Measurements from ENCODE around the gene RPS29. TPM values are rescaled to one million over a fixed set of nuclear protein-coding genes. Genes with fewer than 3 reads are reported as not detected.
"Not testable (repeated sequence)": the region's sequence is repeated elsewhere in the genome, so short reads cannot be mapped to it uniquely, and the experiment has no call there.

RPS29 gene
- total RNA-seq, 1 donor from 2014 or later = 1,860 TPM

GRCh38 chr14:49619273-49619672 lies 33.1 kb upstream of the RPS29 start:
- DNase-seq (ENCODE audit: low spot score); H3K27me3 Mint-ChIP-seq (ENCODE audit: insufficient read depth); intact Hi-C loops (cut with micrococcal nuclease); H3K9me3 Mint-ChIP-seq: not testable (repeated sequence)
- Mint-ChIP-seq H3K27ac (peak overlapping the region; percentile 98), H3K4me1 (ENCODE audit: low read depth) (peaks cover 44% of the 10 kb centered on the region), H3K4me3 (peak overlapping the region; percentile 98), H3K36me3 (ENCODE audit: low read depth) (peaks cover 45% of the 10 kb centered on the region)

GRCh38 chr14:49617852-49618519 lies 31.8 kb upstream of the RPS29 start:
- peaks cover 47% of the 10 kb centered on the region for H3K36me3 Mint-ChIP-seq (ENCODE audit: low read depth)
- no peak overlapping the region for H3K27ac Mint-ChIP-seq
- peaks cover 32% of the 10 kb centered on the region for H3K4me1 Mint-ChIP-seq (ENCODE audit: low read depth)
- DNase-seq (ENCODE audit: low spot score) = no peak
- H3K4me3 Mint-ChIP-seq = peak overlapping the region; percentile 98
- H3K27me3 Mint-ChIP-seq (ENCODE audit: insufficient read depth) = peaks cover 2% of the 10 kb centered on the region
- H3K9me3 Mint-ChIP-seq = no peaks in the 10 kb centered on the region
- intact Hi-C loops (cut with micrococcal nuclease) = no loop called here

DNA sequence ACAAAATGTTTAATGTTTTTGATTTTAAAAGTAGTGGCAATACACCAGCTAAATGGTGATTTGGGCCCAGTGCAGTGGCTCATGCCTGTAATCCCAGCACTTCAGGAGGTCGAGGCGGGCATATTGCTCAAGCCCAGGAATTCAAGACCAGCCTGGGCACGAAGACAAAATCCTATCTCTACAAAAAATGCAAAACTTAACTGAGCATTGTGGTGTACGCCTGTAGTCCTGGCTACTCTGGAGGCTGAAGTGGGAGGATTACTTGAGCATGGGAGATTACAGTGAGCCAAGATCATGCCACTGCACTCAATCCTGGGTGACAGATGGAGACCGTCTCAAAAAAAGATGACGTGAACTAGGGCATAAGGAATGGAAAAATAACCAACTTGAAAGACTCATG lies 29.6 kb upstream of the RPS29 start:
- H3K4me3 Mint-ChIP-seq = no peak overlapping the region
- peaks cover 2% of the 10 kb centered on the region for H3K27me3 Mint-ChIP-seq (ENCODE audit: insufficient read depth)
- peaks cover 26% of the 10 kb centered on the region for H3K4me1 Mint-ChIP-seq (ENCODE audit: low read depth)
- no peak for DNase-seq (ENCODE audit: low spot score)
- intact Hi-C loops (cut with micrococcal nuclease) = no loop called here
- H3K27ac Mint-ChIP-seq = no peak overlapping the region
- no peaks in the 10 kb centered on the region for H3K9me3 Mint-ChIP-seq
- H3K36me3 Mint-ChIP-seq (ENCODE audit: low read depth) = peaks cover 36% of the 10 kb centered on the region

- Mint-ChIP-seq H3K4me1 (ENCODE audit: low read depth) (peaks cover 25% of the 10 kb centered on the region), H3K36me3 (ENCODE audit: low read depth) (peaks cover 30% of the 10 kb centered on the region), H3K27ac (peak overlapping the region; percentile 35), H3K9me3 (no peaks in the 10 kb centered on the region), H3K27me3 (ENCODE audit: insufficient read depth) (peaks cover 2% of the 10 kb centered on the region), H3K4me3 (no peak overlapping the region)
- intact Hi-C loops (cut with micrococcal nuclease) = no loop called here
- no peak for DNase-seq (ENCODE audit: low spot score)
Measured at GRCh38 chr14:49614196-49614595, 28.0 kb upstream of the RPS29 start.

DNA sequence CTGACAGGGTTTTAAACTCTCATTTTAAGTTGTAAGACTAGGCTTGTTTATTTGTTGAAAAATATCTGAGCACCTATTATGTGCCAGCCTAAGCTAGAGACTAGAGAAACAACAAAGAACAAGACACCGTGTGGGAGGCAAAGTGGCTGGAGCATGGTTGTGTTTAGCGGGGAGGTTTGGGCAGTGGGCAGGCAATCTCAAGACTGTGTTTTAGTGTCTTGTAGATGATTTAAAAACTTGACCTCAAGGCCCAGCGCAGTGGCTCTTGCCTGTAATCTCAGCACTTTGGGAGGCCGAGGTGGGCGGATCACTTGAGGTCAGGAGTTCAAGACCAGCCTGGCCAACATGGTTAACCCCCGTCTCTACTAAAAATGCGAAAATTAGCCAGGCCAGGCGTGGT lies 26.5 kb upstream of the RPS29 start:
- intact Hi-C loops (cut with micrococcal nuclease) = no loop called here
- peaks cover 2% of the 10 kb centered on the region for H3K27me3 Mint-ChIP-seq (ENCODE audit: insufficient read depth)
- no peaks in the 10 kb centered on the region for H3K9me3 Mint-ChIP-seq
- H3K4me3 Mint-ChIP-seq = no peak overlapping the region
- no peak for DNase-seq (ENCODE audit: low spot score)
- no peak overlapping the region for H3K27ac Mint-ChIP-seq
- peaks cover 20% of the 10 kb centered on the region for H3K4me1 Mint-ChIP-seq (ENCODE audit: low read depth)
- peaks cover 22% of the 10 kb centered on the region for H3K36me3 Mint-ChIP-seq (ENCODE audit: low read depth)

DNA sequence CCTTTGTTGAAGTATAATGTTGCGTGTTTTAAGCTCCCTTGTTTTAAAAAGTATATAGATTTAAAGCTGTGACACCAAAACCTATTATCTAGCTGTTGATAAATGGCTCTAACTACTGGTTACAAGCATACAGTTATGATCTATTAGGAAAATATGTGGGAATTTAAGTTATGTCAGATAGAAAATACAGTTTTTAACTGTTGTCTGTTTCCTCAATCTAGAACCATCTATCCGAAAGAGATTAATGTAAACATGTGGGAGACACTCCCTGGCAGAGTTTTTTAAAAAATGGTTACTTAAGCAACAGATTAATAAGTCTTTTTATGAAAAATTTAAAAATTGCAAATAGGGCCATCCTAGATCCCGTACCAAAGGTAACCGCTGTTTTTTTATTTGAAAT lies 26.1 kb upstream of the RPS29 start:
- no peak for DNase-seq (ENCODE audit: low spot score)

GRCh38 chr14:49607583-49607982 lies 21.4 kb upstream of the RPS29 start:
- H3K27ac Mint-ChIP-seq = no peak overlapping the region
- H3K36me3 Mint-ChIP-seq (ENCODE audit: low read depth) = peaks cover 21% of the 10 kb centered on the region
- H3K9me3 Mint-ChIP-seq = no peaks in the 10 kb centered on the region
- peaks cover 23% of the 10 kb centered on the region for H3K4me1 Mint-ChIP-seq (ENCODE audit: low read depth)
- H3K27me3 Mint-ChIP-seq (ENCODE audit: insufficient read depth) = no peaks in the 10 kb centered on the region
- no peak for DNase-seq (ENCODE audit: low spot score)
- H3K4me3 Mint-ChIP-seq = no peak overlapping the region
- intact Hi-C loops (cut with micrococcal nuclease) = no loop called here

More for the DNA sequence above, 26.1 kb upstream of the RPS29 start:
- Mint-ChIP-seq H3K27me3 (ENCODE audit: insufficient read depth) (peaks cover 2% of the 10 kb centered on the region), H3K36me3 (ENCODE audit: low read depth) (peaks cover 22% of the 10 kb centered on the region), H3K9me3 (no peaks in the 10 kb centered on the region), H3K4me3 (no peak overlapping the region), H3K4me1 (ENCODE audit: low read depth) (peaks cover 20% of the 10 kb centered on the region), H3K27ac (no peak overlapping the region)
- intact Hi-C loops (cut with micrococcal nuclease) = no loop called here

- Mint-ChIP-seq H3K27me3 (ENCODE audit: insufficient read depth) (no peaks in the 10 kb centered on the region), H3K36me3 (ENCODE audit: low read depth) (peaks cover 8% of the 10 kb centered on the region), H3K4me1 (ENCODE audit: low read depth) (peaks cover 44% of the 10 kb centered on the region), H3K9me3 (no peaks in the 10 kb centered on the region), H3K27ac (peak within 1 kb of the TSS; percentile 95), H3K4me3 (peak within 1 kb of the TSS; percentile 92)
- intact Hi-C loops (cut with micrococcal nuclease) = loop anchor here (1.0 to 5.0 kb wide), 4 partner anchors 12 to 519 kb away; partner anchors contain the start of genes MGAT2, RPL36AL, RPS29 and VCPKMT
- peak; percentile 82 for DNase-seq (ENCODE audit: low spot score)
Measured at GRCh38 chr14:49598485-49599300, 12.5 kb upstream of the RPS29 start, which contains the start of gene LRR1. TSS of gene LRR1 (plus strand) at chr14:49598940. CDS start at chr14:49599021, 81 bp downstream.

DNA sequence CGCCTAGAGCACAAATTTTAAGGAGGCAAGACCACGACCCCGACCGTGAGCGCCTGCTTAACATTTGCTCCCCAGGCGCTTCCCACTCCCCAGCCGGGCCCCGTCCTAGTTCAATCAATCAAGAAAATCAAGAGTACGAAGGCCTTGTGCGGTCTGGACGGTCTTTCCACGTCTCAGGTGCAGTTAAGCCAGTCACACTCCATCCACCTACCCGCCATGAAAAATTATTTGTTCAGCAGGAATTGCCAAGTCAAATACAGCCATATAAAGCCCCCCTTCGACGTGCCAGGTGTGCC lies 12.0 kb upstream of the RPS29 start:
- peaks cover 44% of the 10 kb centered on the region for H3K4me1 Mint-ChIP-seq (ENCODE audit: low read depth)
- peak overlapping the region; percentile 92 for H3K4me3 Mint-ChIP-seq
- peak overlapping the region; percentile 95 for H3K27ac Mint-ChIP-seq
- peaks cover 8% of the 10 kb centered on the region for H3K36me3 Mint-ChIP-seq (ENCODE audit: low read depth)
- DNase-seq (ENCODE audit: low spot score) = no peak
- no peaks in the 10 kb centered on the region for H3K27me3 Mint-ChIP-seq (ENCODE audit: insufficient read depth)
- intact Hi-C loops (cut with micrococcal nuclease) = loop anchor here (1.0 to 5.0 kb wide), 4 partner anchors 12 to 519 kb away; partner anchors contain the start of genes MGAT2, RPL36AL, RPS29 and VCPKMT
- H3K9me3 Mint-ChIP-seq = no peaks in the 10 kb centered on the region

DNA sequence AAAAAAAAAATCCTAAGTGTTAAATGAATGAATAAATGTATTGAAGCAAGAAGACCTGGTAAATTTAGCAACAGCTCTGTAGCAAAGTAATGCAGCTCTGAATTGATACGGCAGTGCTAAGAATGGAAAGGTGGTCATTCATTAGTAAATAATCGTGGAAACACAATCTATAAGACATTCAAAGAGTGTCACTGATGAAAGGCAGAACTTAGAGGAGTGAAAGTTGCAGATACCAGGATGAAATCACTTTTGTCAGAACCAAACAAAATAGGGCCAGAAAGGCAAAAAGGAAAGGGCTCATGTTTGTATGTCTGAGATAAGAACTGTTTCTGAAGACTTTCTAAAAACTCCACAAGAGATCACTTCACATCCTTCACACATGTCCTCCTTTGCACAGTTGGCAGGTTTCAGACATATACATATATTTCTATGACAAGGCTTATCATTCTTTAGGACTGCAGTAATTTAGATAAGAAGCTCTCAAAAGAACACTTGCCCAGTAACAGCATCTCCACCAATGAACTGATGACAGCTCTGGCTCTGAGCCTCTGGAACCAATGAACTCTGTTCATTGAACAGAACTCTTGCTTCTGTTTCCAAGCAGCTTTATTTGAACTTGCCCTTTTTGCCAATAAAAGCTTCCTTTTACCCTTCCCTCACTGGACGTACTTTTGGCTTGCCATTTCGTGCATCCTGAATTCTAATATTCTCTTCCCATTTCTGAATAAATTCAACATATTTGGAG lies 8.3 kb upstream of the RPS29 start:
- no peaks in the 10 kb centered on the region for H3K27me3 Mint-ChIP-seq (ENCODE audit: insufficient read depth)
- intact Hi-C loops (cut with micrococcal nuclease) = loop anchor here (5.0 kb wide), 1 partner anchor 523 kb away; the partner anchor contains the start of gene VCPKMT
- H3K4me1 Mint-ChIP-seq (ENCODE audit: low read depth) = peaks cover 32% of the 10 kb centered on the region
- DNase-seq (ENCODE audit: low spot score) = no peak
- no peak overlapping the region for H3K4me3 Mint-ChIP-seq
- H3K27ac Mint-ChIP-seq = no peak overlapping the region
- H3K36me3 Mint-ChIP-seq (ENCODE audit: low read depth) = no peaks in the 10 kb centered on the region
- no peaks in the 10 kb centered on the region for H3K9me3 Mint-ChIP-seq

DNA sequence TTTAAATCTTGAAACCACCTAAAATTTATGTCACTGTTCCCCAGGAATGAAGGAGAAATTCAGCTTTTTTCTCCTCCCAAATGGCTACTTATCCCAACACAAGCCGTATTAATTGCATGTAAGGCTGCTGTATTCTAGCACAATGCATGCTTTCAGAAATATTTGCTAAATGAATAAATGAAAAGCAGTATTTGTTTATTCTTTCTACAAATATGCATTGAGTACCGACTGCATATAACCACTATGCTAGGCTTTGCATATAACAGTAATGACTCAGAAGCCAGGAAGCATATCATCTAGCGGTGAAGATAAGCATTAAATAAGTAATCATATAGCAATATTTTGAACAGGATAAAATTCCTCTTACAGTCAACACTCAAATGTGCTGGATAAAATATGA lies 6.8 kb upstream of the RPS29 start:
- no peak overlapping the region for H3K4me3 Mint-ChIP-seq
- peaks cover 27% of the 10 kb centered on the region for H3K4me1 Mint-ChIP-seq (ENCODE audit: low read depth)
- no peaks in the 10 kb centered on the region for H3K9me3 Mint-ChIP-seq
- intact Hi-C loops (cut with micrococcal nuclease) = no loop called here
- H3K36me3 Mint-ChIP-seq (ENCODE audit: low read depth) = no peaks in the 10 kb centered on the region
- no peaks in the 10 kb centered on the region for H3K27me3 Mint-ChIP-seq (ENCODE audit: insufficient read depth)
- no peak for DNase-seq (ENCODE audit: low spot score)
- H3K27ac Mint-ChIP-seq = no peak overlapping the region

- Mint-ChIP-seq H3K27me3 (ENCODE audit: insufficient read depth) (peaks cover 3% of the 10 kb centered on the region), H3K9me3 (no peaks in the 10 kb centered on the region), H3K4me3 (no peak overlapping the region), H3K27ac (no peak overlapping the region), H3K36me3 (ENCODE audit: low read depth) (peaks cover 20% of the 10 kb centered on the region), H3K4me1 (ENCODE audit: low read depth) (peaks cover 18% of the 10 kb centered on the region)
- intact Hi-C loops (cut with micrococcal nuclease) = loop anchor here (5.0 to 10.0 kb wide), 4 partner anchors 643 to 1245 kb away; partner anchors contain the start of genes DMAC2L, L2HGDH, NIN and SOS2
- no peak for DNase-seq (ENCODE audit: low spot score)
Measured at GRCh38 chr14:49589387-49589786, 3.2 kb upstream of the RPS29 start.
